OCI-LY3 (cell line): ENCODE measurements around the gene OR4D9.

Experiments used
- H2AFZ ChIP-seq: fragments of 200-600, 300-600 bp; shearing (Covaris generic); 2 replicates; pipeline ENCODE4 v1.6.0; 2014; ENCODE audit warnings: antibody characterized with exemption, low read depth, low read length
- H3K27ac ChIP-seq: fragments of 200-600, 300-600 bp; sonication (generic); 2 replicates; pipeline ENCODE4 v1.5.1; 2014; ENCODE audit warnings: mild to moderate bottlenecking, low read length, moderate library complexity, mixed read lengths
- H3K27me3 ChIP-seq: fragments of 200-600, 300-600 bp; sonication (generic); 2 replicates; pipeline ENCODE4 v1.6.1; 2014; ENCODE audit warnings: low read depth, low read length, mixed read lengths
- H3K36me3 ChIP-seq: fragments of 200-600, 300-600 bp; sonication (generic); replicated peaks from 2 replicates; pipeline ENCODE3; 2014; ENCODE audit warnings: low read depth, low read length, mixed read lengths
- H3K4me1 ChIP-seq: fragments of 300-600, 200-600 bp; sonication (generic); 2 replicates; pipeline ENCODE4 v1.6.1; 2014; ENCODE audit warnings: low read length, mixed read lengths
- H3K4me2 ChIP-seq: fragments of 200-600, 300-600 bp; sonication (generic); 2 replicates; pipeline ENCODE4 v1.6.1; 2014; ENCODE audit warnings: low read length, mixed read lengths
- H3K4me3 ChIP-seq: fragments of 300-600, 200-600 bp; sonication (generic); 2 replicates; pipeline ENCODE4 v1.5.1; 2014; ENCODE audit warnings: antibody characterized with exemption, mild to moderate bottlenecking, low read length, moderate library complexity
- H3K79me2 ChIP-seq: fragments of 300-600, 200-600 bp; shearing (Covaris generic); 2 replicates; pipeline ENCODE4 v1.6.1; 2014; ENCODE audit warnings: mild to moderate bottlenecking, low read length, mixed read lengths
- H3K9ac ChIP-seq: fragments of 300-600, 200-600 bp; shearing (Covaris generic); 2 replicates; pipeline ENCODE4 v1.6.0; 2014; ENCODE audit warnings: mild to moderate bottlenecking, low read length, moderate library complexity
- H3K9me3 ChIP-seq: fragments of 200-600, 300-600 bp; shearing (Covaris generic); 2 replicates; pipeline ENCODE4 v1.6.1; 2014; ENCODE audit warnings: low read length, mixed read lengths; ENCODE audit not compliant: insufficient read depth
- H4K20me1 ChIP-seq: fragments of 200-600, 300-600 bp; sonication (generic); 2 replicates; pipeline ENCODE4 v1.6.1; 2016; ENCODE audit warnings: low read length, mixed read lengths; ENCODE audit not compliant: insufficient read depth
- EZH2phosphoT487 ChIP-seq: fragments of 200-600 bp; shearing (Covaris generic); IDR thresholded peaks from 2 replicates; pipeline ENCODE4 v1.6.1; 2018; ENCODE audit warnings: antibody characterized with exemption, mixed run types, low read depth
- TF ChIP-seq, protein P1 (sequence below): fragments of 200-600, 300-600 bp; sonication (generic); IDR thresholded peaks from 2 replicates; pipeline ENCODE4 v1.5.1; 2014; ENCODE audit warnings: antibody characterized with exemption, low read length, low read depth

The OR4D9 gene

DNA sequence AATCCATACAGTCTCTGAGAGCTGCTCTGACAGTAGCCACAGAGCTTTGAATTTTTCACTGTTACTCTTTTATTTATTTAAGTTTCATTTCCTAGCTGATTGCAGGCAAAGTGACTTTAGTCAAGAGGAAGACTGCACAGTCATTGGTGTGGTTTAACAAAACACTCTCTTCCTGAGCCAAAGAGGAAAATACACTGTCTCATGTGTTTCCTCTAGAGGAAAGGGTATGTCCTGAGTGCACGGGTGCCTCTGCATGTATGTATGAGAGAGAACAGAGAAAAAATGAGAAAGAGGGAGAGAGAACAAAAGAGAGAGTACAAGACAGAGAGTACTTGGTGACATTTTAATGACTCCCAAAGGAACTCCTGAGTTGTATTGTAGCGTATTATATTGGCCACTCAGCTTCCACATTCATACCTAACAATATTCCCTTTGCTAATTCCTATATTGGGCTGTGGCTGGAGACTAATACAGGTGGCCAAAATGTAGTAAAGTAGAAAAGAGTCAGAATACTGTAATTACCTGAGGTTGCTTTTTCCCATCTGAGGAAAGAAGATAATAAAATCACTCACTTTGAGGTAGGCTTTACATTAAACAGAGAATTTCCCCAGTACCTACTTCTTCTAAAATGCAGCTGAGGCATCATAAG lies at the start of gene OR4D9:
Gene OR4D9, plus strand, starts transcription at position 599 of the 649 bp plus-strand sequence. CDS start 3,374 bp downstream, outside the sequence.
- Histone ChIP-seq H4K20me1 (no peaks in the 10 kb centered on the region), H3K36me3 (no peaks in the 10 kb centered on the region), H3K27ac (no peak within 1 kb of the TSS), H3K4me2 (no peak within 1 kb of the TSS), H3K4me1 (no peaks in the 10 kb centered on the region), H3K9me3 (no peaks in the 10 kb centered on the region), H3K9ac (no peak within 1 kb of the TSS), H3K79me2 (no peaks in the 10 kb centered on the region), H3K4me3 (no peak within 1 kb of the TSS), H2AFZ (no peak within 1 kb of the TSS), H3K27me3 (peaks cover 10% of the 10 kb centered on the region; the same call in 1 of the 2 replicates)
- no peak for TF ChIP-seq EZH2phosphoT487
- TF ChIP-seq, protein P1, sequence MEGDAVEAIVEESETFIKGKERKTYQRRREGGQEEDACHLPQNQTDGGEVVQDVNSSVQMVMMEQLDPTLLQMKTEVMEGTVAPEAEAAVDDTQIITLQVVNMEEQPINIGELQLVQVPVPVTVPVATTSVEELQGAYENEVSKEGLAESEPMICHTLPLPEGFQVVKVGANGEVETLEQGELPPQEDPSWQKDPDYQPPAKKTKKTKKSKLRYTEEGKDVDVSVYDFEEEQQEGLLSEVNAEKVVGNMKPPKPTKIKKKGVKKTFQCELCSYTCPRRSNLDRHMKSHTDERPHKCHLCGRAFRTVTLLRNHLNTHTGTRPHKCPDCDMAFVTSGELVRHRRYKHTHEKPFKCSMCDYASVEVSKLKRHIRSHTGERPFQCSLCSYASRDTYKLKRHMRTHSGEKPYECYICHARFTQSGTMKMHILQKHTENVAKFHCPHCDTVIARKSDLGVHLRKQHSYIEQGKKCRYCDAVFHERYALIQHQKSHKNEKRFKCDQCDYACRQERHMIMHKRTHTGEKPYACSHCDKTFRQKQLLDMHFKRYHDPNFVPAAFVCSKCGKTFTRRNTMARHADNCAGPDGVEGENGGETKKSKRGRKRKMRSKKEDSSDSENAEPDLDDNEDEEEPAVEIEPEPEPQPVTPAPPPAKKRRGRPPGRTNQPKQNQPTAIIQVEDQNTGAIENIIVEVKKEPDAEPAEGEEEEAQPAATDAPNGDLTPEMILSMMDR, result no peak

DNA sequence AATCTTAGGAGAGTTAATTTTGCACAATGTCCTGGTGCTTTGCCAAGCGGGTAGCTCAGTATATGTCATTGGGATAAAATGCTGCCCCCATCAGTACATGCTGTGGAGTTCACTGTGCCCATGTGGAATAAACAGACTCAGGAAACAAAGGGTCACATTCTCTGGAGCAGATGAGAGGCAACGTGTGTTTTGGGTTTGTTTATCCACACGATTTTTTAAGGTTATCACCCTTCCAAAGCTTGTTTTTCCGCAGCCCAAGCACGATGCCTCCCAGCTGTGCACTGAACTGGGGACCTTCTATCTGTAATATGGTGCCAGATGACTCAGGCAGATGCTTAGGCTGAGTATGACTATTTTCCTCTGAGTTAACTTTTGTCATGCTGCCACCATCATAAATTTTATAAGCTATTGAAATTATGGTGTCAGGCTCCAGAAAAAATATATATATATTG lies 48.1 kb upstream of the OR4D9 start:
- Histone ChIP-seq H3K4me3 (no peak overlapping the region), H3K4me2 (no peak overlapping the region), H4K20me1 (no peaks in the 10 kb centered on the region), H2AFZ (no peak overlapping the region), H3K4me1 (no peaks in the 10 kb centered on the region), H3K9ac (no peak overlapping the region), H3K79me2 (no peaks in the 10 kb centered on the region), H3K27me3 (no peaks in the 10 kb centered on the region), H3K36me3 (no peaks in the 10 kb centered on the region), H3K27ac (no peak overlapping the region), H3K9me3 (no peaks in the 10 kb centered on the region)
- TF ChIP-seq, protein P1, result no peak
- TF ChIP-seq EZH2phosphoT487, result no peak

DNA sequence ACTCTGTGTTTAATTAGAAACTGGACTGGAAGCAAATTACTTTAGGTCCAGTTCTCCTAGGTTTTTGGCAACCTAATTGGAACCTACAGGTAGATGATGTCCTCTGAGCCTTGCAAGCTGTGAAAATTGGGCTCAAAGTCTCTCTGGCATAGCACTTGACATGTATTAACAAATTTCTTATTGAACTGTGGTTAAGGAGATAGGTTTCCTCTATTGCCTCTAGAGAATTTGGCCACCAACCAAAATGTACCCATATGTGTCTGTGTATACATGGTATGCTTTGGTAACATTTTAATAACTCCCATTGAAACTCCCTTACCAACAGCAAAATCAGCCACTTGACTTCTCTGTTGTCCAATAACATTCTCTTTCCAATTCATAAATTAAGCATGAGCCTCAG lies 38.3 kb upstream of the OR4D9 start, which contains the start of gene OR4D10:
Gene OR4D10, plus strand, starts transcription at position 301 of the 400 bp plus-strand sequence. CDS start 4,115 bp downstream, outside the sequence.
- Histone ChIP-seq H3K4me2 (no peak within 1 kb of the TSS), H3K27me3 (no peaks in the 10 kb centered on the region; the same call in 1 of the 2 replicates), H3K4me3 (no peak within 1 kb of the TSS), H3K9me3 (no peaks in the 10 kb centered on the region), H3K79me2 (no peaks in the 10 kb centered on the region), H3K36me3 (no peaks in the 10 kb centered on the region), H3K27ac (no peak within 1 kb of the TSS), H4K20me1 (no peaks in the 10 kb centered on the region), H3K4me1 (peaks cover 4% of the 10 kb centered on the region; the same call in 1 of the 2 replicates), H2AFZ (no peak within 1 kb of the TSS), H3K9ac (no peak within 1 kb of the TSS)
- TF ChIP-seq EZH2phosphoT487, result no peak
- TF ChIP-seq, protein P1, result no peak

DNA sequence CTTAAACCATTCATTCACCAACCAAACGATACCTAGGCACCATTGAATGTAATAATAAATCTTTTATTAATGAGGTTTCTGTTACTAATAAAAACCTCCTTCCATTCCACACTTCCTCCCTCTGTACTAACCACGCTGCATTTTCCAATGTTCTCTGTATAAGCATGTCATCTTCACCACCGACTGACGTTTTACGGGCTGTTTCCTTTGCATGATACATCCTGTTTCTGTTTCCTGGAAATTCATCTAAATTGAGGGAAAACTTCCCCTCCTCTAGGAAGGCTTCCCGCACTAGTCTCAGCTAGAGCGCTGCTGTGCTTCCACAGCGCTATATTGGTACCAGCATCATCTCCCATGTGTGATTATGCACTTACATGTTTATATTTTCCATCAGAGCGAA lies 36.2 kb upstream of the OR4D9 start:
- no peak overlapping the region for H3K4me2 ChIP-seq
- H3K27me3 ChIP-seq, result no peaks in the 10 kb centered on the region; the same call in 1 of the 2 replicates
- no peak overlapping the region for H3K27ac ChIP-seq
- peaks cover 4% of the 10 kb centered on the region; the same call in 1 of the 2 replicates for H3K4me1 ChIP-seq
- H3K9me3 ChIP-seq, result no peaks in the 10 kb centered on the region
- no peak for TF ChIP-seq EZH2phosphoT487
- TF ChIP-seq, protein P1, result no peak
- H3K79me2 ChIP-seq, result no peaks in the 10 kb centered on the region
- H2AFZ ChIP-seq, result no peak overlapping the region
- H4K20me1 ChIP-seq, result no peaks in the 10 kb centered on the region
- H3K9ac ChIP-seq, result no peak overlapping the region
- H3K36me3 ChIP-seq, result no peaks in the 10 kb centered on the region
- H3K4me3 ChIP-seq, result no peak overlapping the region
